OCI-LY3 (cell line): ENCODE results near the gene TBX10.

Experiments
- H2AFZ ChIP-seq: fragments of 200-600, 300-600 bp; shearing (Covaris generic); 2 replicates; pipeline ENCODE4 v1.6.0; 2014; ENCODE audit warnings: antibody characterized with exemption, low read depth, low read length
- H3K27ac ChIP-seq: fragments of 200-600, 300-600 bp; sonication (generic); 2 replicates; pipeline ENCODE4 v1.5.1; 2014; ENCODE audit warnings: mild to moderate bottlenecking, low read length, moderate library complexity, mixed read lengths
- H3K27me3 ChIP-seq: fragments of 200-600, 300-600 bp; sonication (generic); 2 replicates; pipeline ENCODE4 v1.6.1; 2014; ENCODE audit warnings: low read depth, low read length, mixed read lengths
- H3K36me3 ChIP-seq: fragments of 200-600, 300-600 bp; sonication (generic); replicated peaks from 2 replicates; pipeline ENCODE3; 2014; ENCODE audit warnings: low read depth, low read length, mixed read lengths
- H3K4me1 ChIP-seq: fragments of 300-600, 200-600 bp; sonication (generic); 2 replicates; pipeline ENCODE4 v1.6.1; 2014; ENCODE audit warnings: low read length, mixed read lengths
- H3K4me2 ChIP-seq: fragments of 200-600, 300-600 bp; sonication (generic); 2 replicates; pipeline ENCODE4 v1.6.1; 2014; ENCODE audit warnings: low read length, mixed read lengths
- H3K4me3 ChIP-seq: fragments of 300-600, 200-600 bp; sonication (generic); 2 replicates; pipeline ENCODE4 v1.5.1; 2014; ENCODE audit warnings: antibody characterized with exemption, mild to moderate bottlenecking, low read length, moderate library complexity
- H3K79me2 ChIP-seq: fragments of 300-600, 200-600 bp; shearing (Covaris generic); 2 replicates; pipeline ENCODE4 v1.6.1; 2014; ENCODE audit warnings: mild to moderate bottlenecking, low read length, mixed read lengths
- H3K9ac ChIP-seq: fragments of 300-600, 200-600 bp; shearing (Covaris generic); 2 replicates; pipeline ENCODE4 v1.6.0; 2014; ENCODE audit warnings: mild to moderate bottlenecking, low read length, moderate library complexity
- H3K9me3 ChIP-seq: fragments of 200-600, 300-600 bp; shearing (Covaris generic); 2 replicates; pipeline ENCODE4 v1.6.1; 2014; ENCODE audit warnings: low read length, mixed read lengths; ENCODE audit not compliant: insufficient read depth
- H4K20me1 ChIP-seq: fragments of 200-600, 300-600 bp; sonication (generic); 2 replicates; pipeline ENCODE4 v1.6.1; 2016; ENCODE audit warnings: low read length, mixed read lengths; ENCODE audit not compliant: insufficient read depth
- CTCF ChIP-seq: fragments of 200-600, 300-600 bp; sonication (generic); IDR thresholded peaks from 2 replicates; pipeline ENCODE4 v1.5.1; 2014; ENCODE audit warnings: antibody characterized with exemption, low read length, low read depth
- EZH2phosphoT487 ChIP-seq: fragments of 200-600 bp; shearing (Covaris generic); IDR thresholded peaks from 2 replicates; pipeline ENCODE4 v1.6.1; 2018; ENCODE audit warnings: antibody characterized with exemption, mixed run types, low read depth

Gene TBX10

DNA sequence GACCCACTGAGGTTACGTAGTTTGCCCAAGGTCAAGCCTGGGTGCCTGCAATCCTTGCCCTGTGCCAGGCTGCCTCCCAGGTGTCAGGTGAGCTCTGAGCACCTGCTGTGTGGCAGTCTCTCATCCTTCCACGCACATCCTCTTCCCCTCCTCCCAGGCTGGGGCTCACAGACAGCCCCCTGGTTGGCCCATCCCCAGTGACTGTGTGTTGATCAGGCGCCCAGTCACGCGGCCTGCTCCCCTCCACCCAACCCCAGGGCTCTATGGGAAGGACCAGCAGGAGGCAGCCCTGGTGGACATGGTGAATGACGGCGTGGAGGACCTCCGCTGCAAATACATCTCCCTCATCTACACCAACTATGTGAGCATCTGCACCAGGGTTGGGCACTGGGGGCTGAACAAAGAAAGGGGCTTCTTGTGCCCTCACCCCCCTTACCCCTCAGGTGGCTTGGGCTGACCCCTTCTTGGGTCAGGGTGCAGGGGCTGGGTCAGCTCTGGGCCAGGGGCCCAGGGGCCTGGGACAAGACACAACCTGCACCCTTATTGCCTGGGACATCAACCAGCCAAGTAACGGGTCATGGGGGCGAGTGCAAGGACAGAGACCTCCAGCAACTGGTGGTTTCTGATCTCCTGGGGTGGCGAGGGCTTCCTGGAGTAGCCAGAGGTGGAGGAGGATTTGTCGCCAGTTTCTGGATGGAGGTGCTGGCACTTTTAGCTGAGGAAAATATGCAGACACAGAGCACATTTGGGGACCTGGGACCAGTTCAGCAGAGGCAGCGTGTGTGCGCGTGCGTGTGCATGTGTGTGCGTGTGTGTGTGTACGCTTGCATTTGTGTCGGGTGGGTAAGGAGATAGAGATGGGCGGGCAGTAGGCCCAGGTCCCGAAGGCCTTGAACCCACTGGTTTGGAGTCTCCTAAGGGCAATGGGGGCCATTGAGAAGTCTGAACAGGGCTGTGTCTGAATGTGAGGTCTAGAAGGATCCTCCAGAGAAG lies 54.4 kb downstream of the TBX10 start:
- peaks cover 19% of the 10 kb centered on the region for H3K27me3 ChIP-seq
- H3K4me2 ChIP-seq, result peak overlapping the region; percentile 87
- H3K36me3 ChIP-seq, result peaks cover 53% of the 10 kb centered on the region
- H3K27ac ChIP-seq, result peak overlapping the region; percentile 65
- TF ChIP-seq EZH2phosphoT487, result no peak
- TF ChIP-seq CTCF, result no peak
- H3K9me3 ChIP-seq, result peaks cover 10% of the 10 kb centered on the region; the same call in 1 of the 2 replicates
- peak overlapping the region; percentile 86 for H3K9ac ChIP-seq
- peaks cover 12% of the 10 kb centered on the region for H4K20me1 ChIP-seq
- peaks cover 43% of the 10 kb centered on the region for H3K79me2 ChIP-seq
- peaks cover 66% of the 10 kb centered on the region for H3K4me1 ChIP-seq
- peak overlapping the region; percentile 83 for H3K4me3 ChIP-seq
- H2AFZ ChIP-seq, result no peak overlapping the region

DNA sequence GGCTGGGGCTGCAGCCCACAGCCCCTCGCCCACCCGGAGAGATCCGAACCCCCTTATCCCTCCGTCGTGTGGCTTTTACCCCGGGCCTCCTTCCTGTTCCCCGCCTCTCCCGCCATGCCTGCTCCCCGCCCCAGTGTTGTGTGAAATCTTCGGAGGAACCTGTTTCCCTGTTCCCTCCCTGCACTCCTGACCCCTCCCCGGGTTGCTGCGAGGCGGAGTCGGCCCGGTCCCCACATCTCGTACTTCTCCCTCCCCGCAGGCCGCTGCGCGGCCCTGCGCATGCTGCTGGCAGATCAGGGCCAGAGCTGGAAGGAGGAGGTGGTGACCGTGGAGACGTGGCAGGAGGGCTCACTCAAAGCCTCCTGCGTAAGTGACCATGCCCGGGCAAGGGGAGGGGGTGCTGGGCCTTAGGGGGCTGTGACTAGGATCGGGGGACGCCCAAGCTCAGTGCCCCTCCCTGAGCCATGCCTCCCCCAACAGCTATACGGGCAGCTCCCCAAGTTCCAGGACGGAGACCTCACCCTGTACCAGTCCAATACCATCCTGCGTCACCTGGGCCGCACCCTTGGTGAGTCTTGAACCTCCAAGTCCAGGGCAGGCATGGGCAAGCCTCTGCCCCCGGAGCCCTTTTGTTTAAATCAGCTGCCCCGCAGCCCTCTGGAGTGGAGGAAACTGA lies 55.2 kb downstream of the TBX10 start:
- H3K9ac ChIP-seq, result peak overlapping the region; percentile 86
- peaks cover 12% of the 10 kb centered on the region for H4K20me1 ChIP-seq
- peaks cover 43% of the 10 kb centered on the region for H3K79me2 ChIP-seq
- no peak overlapping the region for H2AFZ ChIP-seq
- peak overlapping the region; percentile 87 for H3K4me2 ChIP-seq
- H3K9me3 ChIP-seq, result peaks cover 10% of the 10 kb centered on the region; the same call in 1 of the 2 replicates
- H3K36me3 ChIP-seq, result peaks cover 46% of the 10 kb centered on the region
- H3K27me3 ChIP-seq, result peaks cover 23% of the 10 kb centered on the region
- H3K4me3 ChIP-seq, result peak overlapping the region; percentile 83
- peak overlapping the region; percentile 65 for H3K27ac ChIP-seq
- peaks cover 66% of the 10 kb centered on the region for H3K4me1 ChIP-seq
- TF ChIP-seq CTCF (no peak), EZH2phosphoT487 (no peak)

DNA sequence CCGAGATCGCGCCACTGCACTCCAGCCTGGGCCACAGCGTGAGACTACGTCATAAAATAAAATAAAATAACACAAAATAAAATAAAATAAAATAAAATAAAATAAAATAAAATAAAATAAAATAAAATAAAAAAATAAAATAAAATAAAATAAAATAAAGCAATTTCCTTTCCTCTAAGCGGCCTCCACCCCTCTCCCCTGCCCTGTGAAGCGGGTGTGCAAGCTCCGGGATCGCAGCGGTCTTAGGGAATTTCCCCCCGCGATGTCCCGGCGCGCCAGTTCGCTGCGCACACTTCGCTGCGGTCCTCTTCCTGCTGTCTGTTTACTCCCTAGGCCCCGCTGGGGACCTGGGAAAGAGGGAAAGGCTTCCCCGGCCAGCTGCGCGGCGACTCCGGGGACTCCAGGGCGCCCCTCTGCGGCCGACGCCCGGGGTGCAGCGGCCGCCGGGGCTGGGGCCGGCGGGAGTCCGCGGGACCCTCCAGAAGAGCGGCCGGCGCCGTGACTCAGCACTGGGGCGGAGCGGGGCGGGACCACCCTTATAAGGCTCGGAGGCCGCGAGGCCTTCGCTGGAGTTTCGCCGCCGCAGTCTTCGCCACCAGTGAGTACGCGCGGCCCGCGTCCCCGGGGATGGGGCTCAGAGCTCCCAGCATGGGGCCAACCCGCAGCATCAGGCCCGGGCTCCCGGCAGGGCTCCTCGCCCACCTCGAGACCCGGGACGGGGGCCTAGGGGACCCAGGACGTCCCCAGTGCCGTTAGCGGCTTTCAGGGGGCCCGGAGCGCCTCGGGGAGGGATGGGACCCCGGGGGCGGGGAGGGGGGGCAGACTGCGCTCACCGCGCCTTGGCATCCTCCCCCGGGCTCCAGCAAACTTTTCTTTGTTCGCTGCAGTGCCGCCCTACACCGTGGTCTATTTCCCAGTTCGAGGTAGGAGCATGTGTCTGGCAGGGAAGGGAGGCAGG lies 56.0 kb downstream of the TBX10 start, which contains the start of gene GSTP1:
GSTP1 (plus strand) TSS at position 566 of the 958 bp plus-strand sequence; CDS start at position 598, 32 bp downstream.
- Histone ChIP-seq H3K27ac (peak within 1 kb of the TSS; percentile 65), H3K4me1 (peaks cover 62% of the 10 kb centered on the region), H3K9ac (peak within 1 kb of the TSS; percentile 86), H3K27me3 (peaks cover 23% of the 10 kb centered on the region), H3K9me3 (peaks cover 7% of the 10 kb centered on the region; the same call in 1 of the 2 replicates), H3K4me3 (peak within 1 kb of the TSS; percentile 83), H3K36me3 (peaks cover 40% of the 10 kb centered on the region), H4K20me1 (peaks cover 12% of the 10 kb centered on the region), H2AFZ (peak within 1 kb of the TSS; percentile 66; the same call in 1 of the 2 replicates), H3K4me2 (peak within 1 kb of the TSS; percentile 87), H3K79me2 (peaks cover 43% of the 10 kb centered on the region)
- peak; percentile 74 for TF ChIP-seq CTCF
- TF ChIP-seq EZH2phosphoT487, result no peak
